ENCODE measurements around the gene CADM1.
A peak's percentile ranks its signal among the peaks of the same experiment; 100 is the strongest.
"Not testable (repeated sequence)": the region's sequence is repeated elsewhere in the genome, so short reads cannot be mapped to it uniquely, and the experiment has no call there.

The CADM1 gene

DNA sequence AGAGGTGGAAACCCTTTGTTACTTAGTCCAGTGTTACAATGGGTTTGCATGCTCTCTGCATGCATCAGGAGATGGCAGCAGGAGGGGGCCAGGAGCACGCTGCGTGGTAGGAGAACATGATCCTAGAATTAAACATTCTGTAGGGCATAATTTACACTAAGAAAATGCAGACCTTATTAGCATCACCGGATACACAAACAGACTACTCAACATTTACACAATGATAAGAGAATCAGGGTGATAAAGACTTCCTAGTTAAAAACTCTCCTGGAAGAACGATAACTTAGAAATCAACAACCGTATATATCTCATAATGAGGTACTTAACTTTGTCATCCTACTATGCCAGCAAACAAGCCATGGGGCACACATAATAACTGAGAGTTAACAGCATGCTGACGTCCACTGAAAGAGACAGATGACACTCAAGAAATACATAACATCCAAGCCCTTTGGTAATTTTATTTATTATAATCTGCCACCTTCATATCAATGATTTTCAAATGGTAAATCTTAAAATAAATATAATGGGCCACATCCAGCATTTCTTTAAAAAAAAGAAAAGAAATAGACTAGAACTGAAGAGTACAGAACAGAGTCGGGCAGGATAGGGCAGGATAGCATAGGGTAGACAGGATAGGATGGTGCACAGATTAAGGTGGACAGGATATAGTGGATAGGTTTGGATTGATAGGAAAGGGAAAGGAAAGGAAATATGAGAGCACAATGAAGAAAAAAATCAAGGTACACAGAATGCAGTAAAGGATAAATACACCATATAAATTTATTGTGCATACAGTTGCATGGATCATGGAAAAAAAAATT lies 27.5 kb downstream of the CADM1 start:
- DNase-seq: peak; percentile 91

DNA sequence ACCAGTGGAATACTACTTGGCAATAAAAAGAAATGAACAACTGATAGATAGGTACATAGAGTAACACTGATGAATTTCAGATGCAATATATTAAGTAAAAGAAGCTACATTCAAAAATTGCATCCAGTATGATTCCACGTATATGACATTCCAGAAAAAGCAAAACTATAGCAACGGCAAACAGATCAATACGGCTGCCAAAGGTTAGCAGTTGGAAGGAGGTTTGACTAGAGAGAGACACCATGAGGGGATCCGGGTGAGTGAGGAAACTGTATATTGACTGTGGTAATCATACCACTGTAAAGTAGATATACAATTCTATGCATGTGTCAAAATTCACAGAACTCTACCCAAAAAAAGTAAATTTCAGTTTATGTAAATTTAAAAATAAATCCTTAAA lies 28.7 kb downstream of the CADM1 start:
- DNase-seq: no peak

- DNase-seq: not testable (repeated sequence)
Observed at GRCh38 chr11:115474306-115474705, 29.9 kb downstream of the CADM1 start.

- no peak for DNase-seq
Observed at GRCh38 chr11:115473167-115473566, 31.0 kb downstream of the CADM1 start.

GRCh38 chr11:115471367-115471766 lies 32.8 kb downstream of the CADM1 start:
- DNase-seq: peak; percentile 43

DNA sequence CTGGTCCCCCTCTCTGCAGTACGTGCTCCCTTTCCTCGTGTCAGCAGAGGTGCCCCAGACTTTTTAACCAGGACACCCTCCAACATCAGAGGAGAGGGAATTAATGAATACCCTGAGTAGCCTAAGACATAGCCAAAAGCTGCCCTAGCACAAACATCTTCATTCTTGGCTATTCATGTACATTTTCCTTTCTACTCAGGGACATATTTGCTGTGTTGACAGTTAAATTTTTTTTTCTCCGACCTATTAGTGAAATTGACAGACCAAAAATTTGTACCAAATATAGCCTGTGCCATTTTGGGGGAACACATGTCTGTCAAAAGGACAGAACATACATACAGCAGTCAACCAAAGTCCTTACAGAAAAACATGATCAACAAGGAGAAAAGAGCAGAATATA lies 33.3 kb downstream of the CADM1 start:
- DNase-seq: no peak

DNA sequence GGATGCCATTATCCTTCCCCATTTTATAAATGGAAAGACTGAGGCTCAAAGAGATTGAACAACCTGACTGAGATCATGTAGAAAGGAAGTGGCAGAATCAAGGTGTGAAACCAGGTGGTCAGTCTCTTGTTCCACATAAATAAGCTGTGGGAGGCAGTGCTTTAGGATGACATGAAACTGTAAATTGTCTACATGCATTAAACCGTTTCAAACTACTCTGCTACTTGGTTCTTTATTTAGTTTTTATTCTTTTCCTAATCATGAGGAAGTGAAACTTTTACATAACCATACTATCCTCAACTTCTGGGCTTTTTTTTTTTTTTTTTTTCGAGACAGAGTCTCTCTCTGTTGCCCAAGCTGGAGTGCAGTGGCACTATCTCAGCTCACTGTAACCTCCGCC lies 34.9 kb downstream of the CADM1 start:
- peak; percentile 42 for DNase-seq

DNA sequence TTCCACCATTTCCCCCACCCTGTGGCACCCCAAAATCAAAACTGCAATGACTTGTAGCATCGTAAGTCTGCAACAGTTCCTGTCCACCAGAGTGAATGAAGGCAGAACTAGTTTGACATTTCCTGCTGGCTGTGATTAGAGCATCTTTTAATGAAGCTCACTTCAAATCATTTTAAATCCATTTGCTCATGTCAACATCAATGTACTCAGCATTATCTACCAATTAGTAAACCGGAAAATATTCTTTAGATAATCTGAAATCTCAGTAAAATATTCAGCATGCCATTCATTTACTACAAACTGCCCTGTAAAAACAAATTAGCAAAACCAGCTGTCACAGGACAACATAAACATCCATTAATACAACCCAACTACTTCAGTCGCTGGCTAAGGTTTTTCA lies 38.1 kb downstream of the CADM1 start:
- DNase-seq: no peak

GRCh38 chr11:115464269-115464668 lies 39.9 kb downstream of the CADM1 start:
- DNase-seq: no peak

DNA sequence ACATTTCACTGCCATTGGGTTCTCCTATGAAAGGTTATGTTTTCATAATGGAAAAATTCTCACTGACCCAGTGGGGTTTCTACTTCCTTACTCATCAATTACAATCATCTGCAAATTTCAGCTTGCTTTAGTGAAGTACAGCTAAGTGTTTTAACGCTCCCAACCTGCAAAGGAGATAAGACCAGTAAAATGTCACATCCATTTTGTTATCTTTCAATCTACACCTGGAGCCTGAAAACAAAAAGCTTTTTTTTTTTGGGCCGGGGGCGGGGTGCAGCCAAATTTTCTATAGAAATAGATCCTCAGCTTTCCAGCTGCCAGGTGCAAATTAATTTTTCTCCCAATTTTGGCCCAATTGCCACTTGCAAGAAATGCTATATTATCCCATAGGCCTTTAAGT lies 40.6 kb downstream of the CADM1 start:
- DNase-seq: peak; percentile 61

DNA sequence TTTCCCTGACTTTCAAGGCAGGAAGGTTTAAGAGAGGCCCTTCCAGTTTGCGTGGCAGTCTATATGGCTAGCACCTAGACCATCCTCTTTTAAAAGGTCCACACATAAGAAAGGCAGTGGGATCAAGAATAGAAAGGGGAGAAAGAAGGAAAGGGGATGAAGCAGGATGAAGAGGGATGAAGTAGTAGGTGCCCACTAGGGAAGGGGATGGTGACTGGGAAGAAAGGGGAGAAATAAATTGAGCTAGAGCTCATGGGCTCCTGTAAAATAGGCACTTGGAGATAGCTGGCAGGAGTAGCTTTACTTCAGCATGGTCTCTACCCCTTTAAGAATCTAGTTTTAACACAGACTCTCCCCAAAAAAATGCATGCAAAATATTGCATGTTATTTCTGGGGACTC lies 41.5 kb downstream of the CADM1 start:
- DNase-seq: no peak

GRCh38 chr11:115462004-115462541 lies 42.1 kb downstream of the CADM1 start:
- DNase-seq: no peak

DNA sequence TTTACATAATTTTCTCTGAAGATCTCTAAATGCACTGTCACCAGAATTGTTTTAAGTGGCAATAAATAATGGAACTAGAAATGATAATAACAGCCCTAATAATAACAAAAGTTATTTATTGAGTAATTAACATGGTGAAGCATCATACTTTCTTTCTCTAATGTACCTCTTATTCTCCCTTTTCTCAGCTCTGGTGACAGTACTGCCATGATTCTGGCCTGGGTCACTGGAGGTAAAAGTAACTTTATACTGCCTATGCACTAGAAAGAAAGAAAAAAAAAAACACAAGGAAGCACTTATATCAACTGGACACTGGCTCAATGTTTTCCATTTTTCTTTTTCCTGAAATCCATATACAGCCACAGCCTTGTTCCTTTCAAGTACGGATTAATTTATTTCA lies 43.7 kb downstream of the CADM1 start:
- no peak for DNase-seq

DNA sequence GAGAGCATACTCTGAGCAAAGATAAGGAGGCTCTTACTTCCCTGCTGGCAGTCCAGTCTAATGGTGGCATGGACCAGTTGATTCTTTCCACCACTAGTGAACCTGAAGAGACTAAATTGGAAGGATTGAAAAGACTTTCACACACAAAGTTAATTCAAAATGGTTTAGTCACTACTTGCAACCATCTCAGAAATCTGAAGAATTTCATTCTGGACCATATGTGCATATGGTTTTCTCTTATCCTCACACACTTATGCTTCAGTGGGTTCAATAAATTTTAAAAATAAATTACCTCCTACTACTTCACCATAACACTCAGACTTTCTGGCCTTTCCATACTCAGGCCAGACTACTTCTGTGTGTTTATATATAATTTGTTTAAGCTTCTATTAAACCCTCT lies 44.7 kb downstream of the CADM1 start:
- no peak for DNase-seq

DNA sequence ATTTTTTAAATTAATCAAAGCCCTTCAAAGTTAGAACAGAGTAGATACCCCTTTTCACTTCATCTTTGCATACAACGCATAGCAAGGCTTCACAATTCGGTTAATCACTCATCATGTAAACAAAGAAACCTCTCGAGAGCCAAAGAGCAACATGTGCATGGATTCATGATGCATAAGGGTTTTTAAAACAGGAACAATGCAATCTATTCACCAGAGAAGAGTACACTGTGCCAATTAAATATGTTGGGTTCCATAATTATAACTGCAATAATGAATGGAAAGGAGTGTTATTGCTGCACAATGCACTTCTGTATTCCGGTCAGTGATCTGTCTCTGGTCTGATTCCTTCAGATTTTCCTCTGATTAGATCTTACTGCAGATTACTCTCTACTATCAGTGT lies 45.3 kb downstream of the CADM1 start:
- peak; percentile 73 for DNase-seq

DNA sequence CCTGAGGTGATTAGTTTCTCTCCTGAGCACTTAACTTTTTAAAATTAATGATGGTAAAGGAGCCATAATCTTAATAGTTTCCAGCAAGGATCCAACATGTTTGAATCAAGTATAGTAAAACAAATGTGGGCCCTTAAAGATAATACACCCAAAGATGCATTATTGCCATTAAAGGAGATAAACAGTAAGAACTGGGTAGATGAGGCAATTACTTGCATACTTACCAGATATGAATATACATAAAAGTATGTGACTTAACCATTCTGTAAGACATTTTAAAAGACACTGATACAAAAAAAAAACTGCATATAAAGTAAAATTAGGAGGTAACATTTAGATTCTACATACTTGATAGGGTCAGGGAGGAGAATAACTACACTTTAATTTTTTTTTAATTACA lies 48.2 kb downstream of the CADM1 start:
- DNase-seq: no peak

- DNase-seq: no peak
Observed at GRCh38 chr11:115455613-115456012, 48.6 kb downstream of the CADM1 start.

DNA sequence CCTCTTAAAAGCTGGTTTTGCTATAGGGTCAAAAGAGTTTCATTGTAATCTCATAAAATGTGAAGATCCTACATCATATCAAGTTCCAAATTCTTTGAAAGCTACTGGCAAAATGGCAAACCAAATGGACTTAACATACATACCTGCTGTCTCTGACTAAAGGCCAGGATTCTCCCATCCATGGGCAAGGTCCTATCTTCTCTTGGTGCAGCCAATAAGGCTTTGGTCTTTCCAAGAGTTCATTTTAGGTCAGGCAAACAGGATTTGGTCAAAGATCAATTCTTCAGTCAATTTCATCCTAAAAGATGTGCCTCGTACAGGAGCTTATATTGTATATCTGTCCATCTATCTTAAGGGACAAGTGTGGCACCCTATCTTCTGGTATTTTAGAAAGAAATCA lies 49.7 kb downstream of the CADM1 start:
- DNase-seq: no peak

DNA sequence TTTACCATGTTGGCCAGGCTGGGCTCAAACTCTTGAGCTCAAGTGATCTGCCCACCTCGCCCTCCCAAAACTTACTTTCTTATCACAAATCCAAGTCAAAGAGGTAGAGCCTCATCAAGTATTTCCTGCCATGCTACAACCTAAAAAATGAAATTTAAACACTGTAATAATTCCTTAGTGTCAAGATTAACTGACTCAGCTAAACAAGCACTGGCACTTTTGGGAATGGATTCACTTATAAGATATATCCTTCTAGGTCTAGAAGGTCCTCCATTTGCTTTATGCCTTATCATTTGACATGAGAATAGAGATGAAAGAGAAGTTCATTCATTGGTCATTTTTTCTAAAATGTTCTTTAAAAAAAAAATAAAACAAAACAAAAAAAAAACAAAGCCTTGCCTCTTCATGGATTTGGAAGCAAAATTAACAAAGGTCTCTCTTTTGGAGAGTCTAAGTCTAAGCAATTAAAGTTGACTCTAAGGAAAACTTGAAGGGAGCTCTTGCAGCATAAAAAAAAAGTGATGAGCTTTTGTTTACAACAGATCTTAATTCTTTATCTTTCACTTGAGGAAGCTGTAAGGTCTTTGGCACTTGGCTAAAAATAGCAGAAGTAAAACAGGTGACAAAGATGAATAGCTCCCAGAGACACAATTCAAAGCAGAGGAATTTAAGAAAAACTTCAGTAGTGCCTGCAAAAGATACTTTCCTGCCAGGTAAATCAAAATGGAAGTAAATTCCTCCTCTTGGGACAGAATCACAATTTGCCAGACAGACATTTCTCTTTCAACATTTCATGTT lies 50.3 kb downstream of the CADM1 start:
- DNase-seq: no peak

GRCh38 chr11:115452241-115452640 lies 52.0 kb downstream of the CADM1 start:
- peak; percentile 56 for DNase-seq

DNA sequence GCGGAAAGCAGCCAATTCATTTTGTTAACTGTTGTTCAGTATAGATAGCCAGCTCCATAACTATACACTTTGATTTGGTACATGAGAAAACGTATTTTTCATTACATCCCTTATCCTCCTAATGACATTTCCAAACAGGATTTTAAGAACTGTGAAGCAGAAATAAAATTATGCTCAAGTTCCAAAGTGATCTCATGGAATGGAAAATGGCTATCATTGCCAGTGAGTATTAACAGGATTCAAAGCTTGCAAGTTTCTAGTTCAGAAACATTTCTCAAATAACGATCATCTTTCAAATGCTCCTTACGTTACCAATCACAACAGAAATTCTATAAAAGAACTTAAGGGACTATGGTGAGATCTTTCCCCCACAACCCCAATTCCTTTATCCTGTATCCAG lies 53.7 kb downstream of the CADM1 start:
- no peak for DNase-seq

DNA sequence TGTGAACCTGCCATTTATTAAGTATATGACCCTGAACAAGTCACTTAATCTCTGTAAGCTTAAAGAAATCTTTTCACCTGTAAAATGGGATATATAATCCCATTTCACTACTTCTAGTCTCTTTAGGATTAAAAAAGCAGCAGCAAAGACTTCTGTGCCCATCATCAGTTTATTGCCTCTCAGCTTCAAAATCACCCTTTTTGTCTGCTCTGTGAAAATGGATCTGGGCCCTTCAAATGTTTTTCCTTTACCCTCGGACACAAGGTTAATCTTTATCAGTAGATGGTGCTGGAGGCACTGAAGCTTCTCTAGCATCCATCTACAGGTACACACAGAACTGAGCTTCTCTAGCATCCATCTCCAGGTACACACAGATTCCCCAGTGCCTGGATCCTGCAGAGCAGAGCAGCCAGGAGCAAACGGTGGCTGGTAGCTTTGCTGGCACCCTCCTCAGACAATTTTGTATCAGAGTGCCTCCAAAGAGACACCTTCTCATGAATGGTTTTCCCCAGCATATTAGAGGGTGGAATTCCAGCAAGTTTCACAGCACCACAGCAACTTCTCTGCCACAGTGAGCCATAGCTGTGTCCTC lies 56.8 kb downstream of the CADM1 start:
- DNase-seq: no peak

GRCh38 chr11:115446214-115446613 lies 58.0 kb downstream of the CADM1 start:
- no peak for DNase-seq

- DNase-seq: no peak
Observed at GRCh38 chr11:115444542-115444941, 59.7 kb downstream of the CADM1 start.
